ENCODE data around the gene PPM1H.
A peak's percentile ranks its signal among the peaks of the same experiment; 100 is the strongest.

PPM1H gene

GRCh38 chr12:62833634-62834033 is 101.3 kb downstream of the PPM1H start:
- TF ChIP-seq CTCF (IDR thresholded peaks at IDR 0.05; ENCODE audit: low read depth, low read length): no peak
- DNase-seq (ENCODE audit: extremely low read depth, low read depth): no peak

GRCh38 chr12:62832558-62832957 is 102.4 kb downstream of the PPM1H start:
- TF ChIP-seq CTCF (IDR thresholded peaks at IDR 0.05; ENCODE audit: low read depth, low read length): no peak

GRCh38 chr12:62832027-62832426 is 102.9 kb downstream of the PPM1H start:
- DNase-seq (ENCODE audit: extremely low read depth, low read depth): no peak
- TF ChIP-seq CTCF (IDR thresholded peaks at IDR 0.05; ENCODE audit: low read depth, low read length): no peak

More at GRCh38 chr12:62832558-62832957, 102.4 kb downstream of the PPM1H start:
- DNase-seq (ENCODE audit: extremely low read depth, low read depth): no peak

- DNase-seq (ENCODE audit: extremely low read depth, low read depth): no peak
- TF ChIP-seq CTCF (IDR thresholded peaks at IDR 0.05; ENCODE audit: low read depth, low read length): no peak
Measured at GRCh38 chr12:62827855-62828254, 107.1 kb downstream of the PPM1H start.

GRCh38 chr12:62827042-62827441 is 107.9 kb downstream of the PPM1H start:
- DNase-seq (ENCODE audit: extremely low read depth, low read depth): no peak
- TF ChIP-seq CTCF (IDR thresholded peaks at IDR 0.05; ENCODE audit: low read depth, low read length): no peak

GRCh38 chr12:62817556-62818271 is 117.2 kb downstream of the PPM1H start:
- TF ChIP-seq CTCF (IDR thresholded peaks at IDR 0.05; ENCODE audit: low read depth, low read length): peak; percentile 23
- no peak for DNase-seq (ENCODE audit: extremely low read depth, low read depth)

GRCh38 chr12:62814243-62814642 is 120.7 kb downstream of the PPM1H start:
- no peak for DNase-seq (ENCODE audit: extremely low read depth, low read depth)
- TF ChIP-seq CTCF (IDR thresholded peaks at IDR 0.05; ENCODE audit: low read depth, low read length): no peak

Measured in AG09319 (cell line).